ENCODE measurements around the gene TMEM196. TPM values are rescaled to one million over a fixed set of nuclear protein-coding genes. Genes with fewer than 3 reads are reported as not detected.
"Not testable (repeated sequence)": the region's sequence is repeated elsewhere in the genome, so short reads cannot be mapped to it uniquely, and the experiment has no call there.

Gene TMEM196
- total RNA-seq, 1 donor from 2014 or later = not detected

DNA sequence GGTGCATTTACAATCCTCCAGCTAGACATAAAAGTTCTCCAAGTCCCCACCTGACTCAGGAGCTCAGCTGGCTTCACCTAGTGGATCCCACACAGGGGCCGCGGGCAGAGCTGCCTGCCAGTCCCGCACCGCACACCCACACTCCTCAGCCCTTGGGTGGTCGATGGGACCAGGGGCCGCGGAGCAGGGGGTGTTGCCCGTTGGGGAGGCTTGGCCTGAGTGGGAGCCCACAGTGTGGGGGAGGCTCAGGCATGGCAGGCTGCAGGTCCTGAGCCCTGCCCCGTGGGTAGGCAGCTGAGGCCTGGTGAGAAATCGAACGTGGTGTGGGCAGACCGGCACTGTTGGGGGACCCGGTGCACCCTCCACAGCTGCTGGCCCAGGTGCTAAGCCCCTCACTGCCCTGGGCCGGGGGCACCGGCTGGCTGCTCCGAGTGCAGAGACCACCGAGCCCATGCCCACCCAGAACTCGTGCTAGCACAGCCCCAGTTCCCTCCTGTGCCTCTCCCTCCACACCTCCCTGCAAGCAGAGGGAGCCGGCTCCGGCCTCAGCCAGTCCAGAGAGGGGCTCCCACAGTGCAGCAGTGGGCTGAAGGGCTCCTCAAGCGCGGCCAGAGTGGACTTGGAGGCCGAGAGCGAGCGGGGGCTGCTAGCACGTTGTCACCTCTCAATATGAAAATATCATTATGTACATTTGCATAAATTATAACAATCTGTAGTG lies 81.1 kb downstream of the TMEM196 start:
- no peaks in the 10 kb centered on the region for H3K36me3 ChIP-seq (ENCODE audit: control insufficient read depth, insufficient read depth, low read length)
- TF ChIP-seq, protein P1, sequence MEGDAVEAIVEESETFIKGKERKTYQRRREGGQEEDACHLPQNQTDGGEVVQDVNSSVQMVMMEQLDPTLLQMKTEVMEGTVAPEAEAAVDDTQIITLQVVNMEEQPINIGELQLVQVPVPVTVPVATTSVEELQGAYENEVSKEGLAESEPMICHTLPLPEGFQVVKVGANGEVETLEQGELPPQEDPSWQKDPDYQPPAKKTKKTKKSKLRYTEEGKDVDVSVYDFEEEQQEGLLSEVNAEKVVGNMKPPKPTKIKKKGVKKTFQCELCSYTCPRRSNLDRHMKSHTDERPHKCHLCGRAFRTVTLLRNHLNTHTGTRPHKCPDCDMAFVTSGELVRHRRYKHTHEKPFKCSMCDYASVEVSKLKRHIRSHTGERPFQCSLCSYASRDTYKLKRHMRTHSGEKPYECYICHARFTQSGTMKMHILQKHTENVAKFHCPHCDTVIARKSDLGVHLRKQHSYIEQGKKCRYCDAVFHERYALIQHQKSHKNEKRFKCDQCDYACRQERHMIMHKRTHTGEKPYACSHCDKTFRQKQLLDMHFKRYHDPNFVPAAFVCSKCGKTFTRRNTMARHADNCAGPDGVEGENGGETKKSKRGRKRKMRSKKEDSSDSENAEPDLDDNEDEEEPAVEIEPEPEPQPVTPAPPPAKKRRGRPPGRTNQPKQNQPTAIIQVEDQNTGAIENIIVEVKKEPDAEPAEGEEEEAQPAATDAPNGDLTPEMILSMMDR (IDR thresholded peaks at IDR 0.05; ENCODE audit: insufficient read depth, low read length, poor library complexity, severe bottlenecking) = no peak
- DNase-seq (ENCODE audit: low read depth) = no peak
- H3K4me3 ChIP-seq (ENCODE audit: low read depth, low read length) = no peak overlapping the region
- no peaks in the 10 kb centered on the region for H3K27me3 ChIP-seq (ENCODE audit: control insufficient read depth, insufficient read depth, low read length)

DNA sequence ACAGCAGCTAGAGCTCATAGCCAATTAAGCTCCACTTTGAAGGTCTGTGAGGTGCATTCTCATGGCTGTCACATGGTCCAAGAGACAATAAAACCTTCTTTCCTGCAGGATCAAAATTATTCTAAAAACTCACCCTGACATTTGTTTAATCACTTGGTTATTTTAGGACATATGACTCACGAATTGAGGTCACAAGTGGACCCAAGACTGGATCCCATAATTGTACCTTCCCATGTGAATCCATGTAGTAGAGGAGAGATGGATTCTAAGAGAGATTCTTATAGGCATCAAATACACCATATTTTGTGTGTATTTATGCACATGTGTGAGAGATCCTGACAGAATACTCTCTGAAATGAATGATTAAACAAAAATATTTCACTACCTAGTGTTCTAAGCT lies 82.7 kb downstream of the TMEM196 start:
- no peaks in the 10 kb centered on the region for H3K36me3 ChIP-seq (ENCODE audit: control insufficient read depth, insufficient read depth, low read length)
- H3K27me3 ChIP-seq (ENCODE audit: control insufficient read depth, insufficient read depth, low read length) = no peaks in the 10 kb centered on the region
- TF ChIP-seq, protein P1 (IDR thresholded peaks at IDR 0.05; ENCODE audit: insufficient read depth, low read length, poor library complexity, severe bottlenecking) = no peak
- H3K4me3 ChIP-seq (ENCODE audit: low read depth, low read length) = no peak overlapping the region
- DNase-seq (ENCODE audit: low read depth) = no peak

DNA sequence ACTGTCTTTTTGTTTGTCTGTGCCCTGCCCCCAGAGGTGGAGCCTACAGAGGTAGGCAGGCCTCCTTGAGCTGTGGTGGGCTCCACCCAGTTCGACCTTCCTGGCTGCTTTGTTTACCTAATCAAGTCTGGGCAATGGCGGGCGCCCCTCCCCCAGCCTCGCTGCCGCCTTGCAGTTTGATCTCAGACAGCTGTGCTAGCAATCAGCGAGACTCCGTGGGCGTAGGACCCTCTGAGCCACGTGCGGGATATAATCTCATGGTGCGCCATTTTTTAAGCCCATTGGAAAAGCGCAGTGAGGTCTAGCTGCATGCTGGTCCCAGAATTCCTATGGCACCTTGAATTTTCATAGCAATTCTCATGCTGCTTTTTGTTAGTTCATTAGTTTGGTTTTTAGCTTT lies 84.3 kb downstream of the TMEM196 start:
- H3K4me3 ChIP-seq (ENCODE audit: low read depth, low read length); H3K27me3 ChIP-seq (ENCODE audit: control insufficient read depth, insufficient read depth, low read length): not testable (repeated sequence)

DNA sequence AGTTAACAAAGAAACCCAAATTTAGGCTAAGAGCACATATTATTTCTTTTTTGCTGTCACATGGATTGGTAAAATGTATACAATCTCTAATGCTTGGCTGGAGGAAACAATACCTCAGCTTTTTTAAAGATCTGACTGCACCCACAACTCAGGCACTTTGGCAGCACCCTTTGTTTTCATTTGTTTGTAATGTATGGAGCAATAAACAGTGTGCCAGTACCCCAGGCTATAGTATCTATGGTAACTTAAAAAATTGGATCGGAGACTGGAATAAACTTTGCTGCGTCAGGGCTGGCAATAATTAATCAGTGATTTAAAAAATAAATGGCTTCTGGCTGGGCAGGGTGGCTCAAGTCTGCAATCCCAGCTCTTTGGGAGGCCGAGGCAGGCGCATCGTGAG lies 91.8 kb downstream of the TMEM196 start:
- TF ChIP-seq, protein P1 (IDR thresholded peaks at IDR 0.05; ENCODE audit: insufficient read depth, low read length, poor library complexity, severe bottlenecking) = no peak
- H3K27me3 ChIP-seq (ENCODE audit: control insufficient read depth, insufficient read depth, low read length) = no peaks in the 10 kb centered on the region
- no peaks in the 10 kb centered on the region for H3K36me3 ChIP-seq (ENCODE audit: control insufficient read depth, insufficient read depth, low read length)
- DNase-seq (ENCODE audit: low read depth) = no peak
- no peak overlapping the region for H3K4me3 ChIP-seq (ENCODE audit: low read depth, low read length)

More for the DNA sequence above, 84.3 kb downstream of the TMEM196 start:
- not testable (repeated sequence) for DNase-seq (ENCODE audit: low read depth); H3K36me3 ChIP-seq (ENCODE audit: control insufficient read depth, insufficient read depth, low read length)

DNA sequence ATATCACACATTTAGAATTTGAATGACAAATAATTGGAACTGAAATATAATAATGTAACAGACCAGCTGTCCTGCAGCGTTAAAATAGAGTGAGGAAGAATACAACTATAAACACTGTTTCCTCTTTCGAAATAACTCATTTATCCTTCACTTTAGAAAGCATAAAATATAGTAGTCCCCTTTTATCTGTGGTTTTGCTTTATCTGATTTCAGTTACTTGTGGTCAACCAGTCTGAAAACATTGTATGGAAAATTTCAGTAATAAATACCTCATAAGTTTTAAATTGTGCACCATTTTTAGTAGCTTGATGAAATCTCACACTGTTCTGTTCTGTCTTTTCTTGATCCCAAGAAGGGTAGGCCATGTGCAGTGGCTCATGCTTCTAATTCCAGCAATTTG lies 96.2 kb downstream of the TMEM196 start:
- no peaks in the 10 kb centered on the region for H3K36me3 ChIP-seq (ENCODE audit: control insufficient read depth, insufficient read depth, low read length)
- TF ChIP-seq, protein P1 (IDR thresholded peaks at IDR 0.05; ENCODE audit: insufficient read depth, low read length, poor library complexity, severe bottlenecking) = no peak
- no peak for DNase-seq (ENCODE audit: low read depth)

DNA sequence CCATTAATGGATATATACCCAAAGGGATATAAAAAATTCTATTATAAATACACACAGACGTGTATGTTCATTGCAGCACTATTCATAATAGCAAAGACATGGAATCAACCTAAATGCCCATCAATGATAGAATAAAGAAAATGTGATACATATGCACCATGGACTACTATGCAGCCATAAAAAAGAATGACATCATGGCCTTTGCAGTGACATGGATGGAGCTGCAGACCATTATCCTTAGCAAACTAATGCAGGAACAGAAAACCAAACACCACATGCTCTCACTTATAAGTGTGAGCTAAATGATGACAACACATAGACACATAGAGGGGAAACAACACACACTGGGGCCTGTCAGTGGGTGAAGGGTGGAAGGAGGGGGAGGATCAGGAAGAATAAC lies 97.6 kb downstream of the TMEM196 start:
- H3K4me3 ChIP-seq (ENCODE audit: low read depth, low read length) = no peak overlapping the region
- TF ChIP-seq, protein P1 (IDR thresholded peaks at IDR 0.05; ENCODE audit: insufficient read depth, low read length, poor library complexity, severe bottlenecking) = no peak
- no peaks in the 10 kb centered on the region for H3K27me3 ChIP-seq (ENCODE audit: control insufficient read depth, insufficient read depth, low read length)
- DNase-seq (ENCODE audit: low read depth) = no peak
- H3K36me3 ChIP-seq (ENCODE audit: control insufficient read depth, insufficient read depth, low read length) = no peaks in the 10 kb centered on the region

More for the DNA sequence above, 96.2 kb downstream of the TMEM196 start:
- no peak overlapping the region for H3K4me3 ChIP-seq (ENCODE audit: low read depth, low read length)
- H3K27me3 ChIP-seq (ENCODE audit: control insufficient read depth, insufficient read depth, low read length) = no peaks in the 10 kb centered on the region

Measured in kidney epithelial cell (primary cell).